ENCODE measurements around the gene FBXW9. TPM values are rescaled to one million over a fixed set of nuclear protein-coding genes. Genes with fewer than 3 reads are reported as not detected.

Gene FBXW9
- total RNA-seq, 1 donor from 2014 or later = 1.8 TPM

GRCh38 chr19:12676928-12677327, 19.5 kb downstream of the FBXW9 start:
- no peak for TF ChIP-seq CTCF (IDR thresholded peaks at IDR 0.05; ENCODE audit: borderline replicate concordance)
- DNase-seq = no peak
- intact Hi-C loops (cut with micrococcal nuclease) = no loop called here
- Histone ChIP-seq H3K27me3 (ENCODE audit: low read depth) (no peaks in the 10 kb centered on the region), H3K4me3 (no peak overlapping the region), H3K9me3 (replicated peaks) (no peaks in the 10 kb centered on the region), H3K4me1 (peaks cover 20% of the 10 kb centered on the region), H3K27ac (replicated peaks) (no peak overlapping the region), H3K36me3 (peaks cover 79% of the 10 kb centered on the region)

- Histone ChIP-seq H3K27me3 (ENCODE audit: low read depth) (no peaks in the 10 kb centered on the region), H3K27ac (replicated peaks) (no peak overlapping the region), H3K9me3 (replicated peaks) (no peaks in the 10 kb centered on the region), H3K4me1 (peaks cover 16% of the 10 kb centered on the region), H3K4me3 (no peak overlapping the region), H3K36me3 (peaks cover 79% of the 10 kb centered on the region)
- intact Hi-C loops (cut with micrococcal nuclease) = no loop called here
- TF ChIP-seq CTCF (IDR thresholded peaks at IDR 0.05; ENCODE audit: borderline replicate concordance) = peak; percentile 88
- DNase-seq = peak; percentile 78
These were observed 20.0 kb downstream of the FBXW9 start for GRCh38 chr19:12676384-12676792.

GRCh38 chr19:12675940-12676339, 20.5 kb downstream of the FBXW9 start:
- Histone ChIP-seq H3K36me3 (peaks cover 79% of the 10 kb centered on the region), H3K4me3 (no peak overlapping the region), H3K27me3 (ENCODE audit: low read depth) (no peaks in the 10 kb centered on the region), H3K9me3 (replicated peaks) (no peaks in the 10 kb centered on the region), H3K27ac (replicated peaks) (no peak overlapping the region), H3K4me1 (peaks cover 12% of the 10 kb centered on the region)
- TF ChIP-seq CTCF (IDR thresholded peaks at IDR 0.05; ENCODE audit: borderline replicate concordance) = no peak
- intact Hi-C loops (cut with micrococcal nuclease) = no loop called here
- no peak for DNase-seq

- Histone ChIP-seq H3K27ac (replicated peaks) (no peak overlapping the region), H3K4me1 (peaks cover 11% of the 10 kb centered on the region), H3K27me3 (ENCODE audit: low read depth) (no peaks in the 10 kb centered on the region), H3K36me3 (peaks cover 79% of the 10 kb centered on the region), H3K4me3 (no peak overlapping the region), H3K9me3 (replicated peaks) (no peaks in the 10 kb centered on the region)
- no peak for DNase-seq
- intact Hi-C loops (cut with micrococcal nuclease) = no loop called here
- no peak for TF ChIP-seq CTCF (IDR thresholded peaks at IDR 0.05; ENCODE audit: borderline replicate concordance)
These were observed 21.0 kb downstream of the FBXW9 start for GRCh38 chr19:12675399-12675798.

- no peak for TF ChIP-seq CTCF (IDR thresholded peaks at IDR 0.05; ENCODE audit: borderline replicate concordance)
- intact Hi-C loops (cut with micrococcal nuclease) = no loop called here
- no peak overlapping the region for H3K4me3 ChIP-seq
- no peaks in the 10 kb centered on the region for H3K9me3 ChIP-seq (replicated peaks)
- peaks cover 28% of the 10 kb centered on the region for H3K4me1 ChIP-seq
- DNase-seq = no peak
- H3K27me3 ChIP-seq (ENCODE audit: low read depth) = no peaks in the 10 kb centered on the region
- peaks cover 60% of the 10 kb centered on the region for H3K36me3 ChIP-seq
- no peak overlapping the region for H3K27ac ChIP-seq (replicated peaks)
These were observed 23.7 kb downstream of the FBXW9 start for GRCh38 chr19:12672744-12673143.
